ENCODE results near the gene HDAC4. TPM values are rescaled to one million over a fixed set of nuclear protein-coding genes. Genes with fewer than 3 reads are reported as not detected.

HDAC4 gene
- total and polyA plus RNA-seq, 12 donors: 3.7 to 40.0 (median 25.5) TPM

DNA sequence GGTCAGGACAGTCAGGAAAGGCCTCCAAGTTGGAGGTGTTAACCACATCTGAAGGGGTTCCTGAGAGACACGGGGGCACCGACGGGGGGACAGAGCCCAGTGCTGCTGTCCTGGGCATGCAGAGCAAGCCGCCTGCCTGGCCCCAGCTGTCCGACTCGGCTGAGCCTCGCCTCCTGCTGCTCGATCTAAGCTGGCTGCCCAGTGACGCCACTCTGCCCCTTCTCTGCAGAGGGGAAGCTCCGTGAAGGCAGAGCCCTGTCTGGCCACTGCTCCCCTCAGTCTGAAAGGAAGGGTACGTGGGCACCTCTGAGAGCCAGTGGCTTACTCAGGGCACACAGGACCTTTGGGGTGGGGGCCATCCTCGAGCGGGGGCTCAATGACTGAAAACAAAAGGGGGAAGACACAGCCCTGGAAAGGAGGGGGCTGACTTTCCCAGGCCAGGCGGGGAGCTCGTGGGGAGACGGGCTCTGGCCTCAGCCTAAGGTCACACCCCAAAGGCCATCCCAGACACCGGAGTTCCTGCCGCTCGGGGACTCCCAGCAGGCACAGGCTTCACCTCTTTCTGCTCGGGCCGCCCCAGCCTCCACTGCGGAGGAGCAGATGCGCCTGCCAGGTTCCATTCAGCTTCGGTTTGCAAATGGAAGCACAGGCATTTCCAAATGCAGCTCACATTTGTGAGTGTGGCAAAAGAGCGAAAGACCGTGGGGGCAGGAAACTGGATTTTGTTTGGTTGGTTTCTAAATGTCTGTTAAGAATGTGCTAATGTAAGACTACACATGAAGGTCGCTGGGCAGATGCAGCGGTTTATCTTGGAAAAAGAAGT lies 136.9 kb downstream of the HDAC4 start:
- no peak for ATAC-seq
- WGBS, 2 donors: 79 to 80% methylated on average over 28 of the region's 28 CpGs
- Histone ChIP-seq H3K36me3 (no peaks in the 10 kb centered on the region), H3K4me1 (peaks cover 43 to 99% (median 66%) of the 10 kb centered on the region in 9 donors), H3K27ac (peak overlapping the region in 8 of 10 donors; percentile 69 to 96 (median 77)), H3K4me3 (peak overlapping the region in 1 of 10 donors; percentile 9), H3K27me3 (no peaks in the 10 kb centered on the region), H3K9me3 (no peaks in the 10 kb centered on the region)
- TF ChIP-seq, protein P1, sequence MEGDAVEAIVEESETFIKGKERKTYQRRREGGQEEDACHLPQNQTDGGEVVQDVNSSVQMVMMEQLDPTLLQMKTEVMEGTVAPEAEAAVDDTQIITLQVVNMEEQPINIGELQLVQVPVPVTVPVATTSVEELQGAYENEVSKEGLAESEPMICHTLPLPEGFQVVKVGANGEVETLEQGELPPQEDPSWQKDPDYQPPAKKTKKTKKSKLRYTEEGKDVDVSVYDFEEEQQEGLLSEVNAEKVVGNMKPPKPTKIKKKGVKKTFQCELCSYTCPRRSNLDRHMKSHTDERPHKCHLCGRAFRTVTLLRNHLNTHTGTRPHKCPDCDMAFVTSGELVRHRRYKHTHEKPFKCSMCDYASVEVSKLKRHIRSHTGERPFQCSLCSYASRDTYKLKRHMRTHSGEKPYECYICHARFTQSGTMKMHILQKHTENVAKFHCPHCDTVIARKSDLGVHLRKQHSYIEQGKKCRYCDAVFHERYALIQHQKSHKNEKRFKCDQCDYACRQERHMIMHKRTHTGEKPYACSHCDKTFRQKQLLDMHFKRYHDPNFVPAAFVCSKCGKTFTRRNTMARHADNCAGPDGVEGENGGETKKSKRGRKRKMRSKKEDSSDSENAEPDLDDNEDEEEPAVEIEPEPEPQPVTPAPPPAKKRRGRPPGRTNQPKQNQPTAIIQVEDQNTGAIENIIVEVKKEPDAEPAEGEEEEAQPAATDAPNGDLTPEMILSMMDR (IDR thresholded peaks at IDR 0.05): no peak
- no peak for DNase-seq
- intact Hi-C loops (cut with DNase I): no loop called here

DNA sequence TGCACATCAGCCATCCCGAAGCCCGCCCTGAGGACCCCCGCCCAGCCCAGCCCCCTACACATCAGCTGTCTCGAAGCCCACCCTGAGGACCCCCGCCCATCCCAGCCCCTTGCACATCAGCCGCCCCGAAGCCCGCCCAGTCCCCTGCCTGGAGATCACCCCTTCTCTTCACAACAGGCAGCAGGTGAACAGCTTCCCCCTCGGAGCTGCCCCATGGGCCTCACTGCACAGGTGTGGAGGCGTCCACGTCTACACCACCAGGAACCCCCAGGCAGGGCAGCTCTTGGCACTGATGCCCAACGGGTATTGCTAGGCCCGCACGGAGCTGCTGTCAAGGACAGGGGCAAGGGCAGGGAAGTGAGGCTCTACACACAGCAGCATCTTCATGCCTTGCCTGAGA lies 137.6 kb downstream of the HDAC4 start:
- DNase-seq (no peak), ATAC-seq (no peak)
- intact Hi-C loops (cut with DNase I): no loop called here
- TF ChIP-seq, protein P1 (IDR thresholded peaks at IDR 0.05): no peak
- H3K27me3 ChIP-seq: no peaks in the 10 kb centered on the region
- WGBS, 2 donors: 85 to 90% methylated on average over 14 of the region's 14 CpGs
- H3K36me3 ChIP-seq: no peaks in the 10 kb centered on the region
- H3K27ac ChIP-seq: peak overlapping the region in 7 of 10 donors; percentile 69 to 96 (median 77)
- peaks cover 39 to 99% (median 59%) of the 10 kb centered on the region in 9 donors for H3K4me1 ChIP-seq
- no peak overlapping the region for H3K4me3 ChIP-seq
- H3K9me3 ChIP-seq: peaks cover 0 to 3% (median 0%) of the 10 kb centered on the region in 11 donors

DNA sequence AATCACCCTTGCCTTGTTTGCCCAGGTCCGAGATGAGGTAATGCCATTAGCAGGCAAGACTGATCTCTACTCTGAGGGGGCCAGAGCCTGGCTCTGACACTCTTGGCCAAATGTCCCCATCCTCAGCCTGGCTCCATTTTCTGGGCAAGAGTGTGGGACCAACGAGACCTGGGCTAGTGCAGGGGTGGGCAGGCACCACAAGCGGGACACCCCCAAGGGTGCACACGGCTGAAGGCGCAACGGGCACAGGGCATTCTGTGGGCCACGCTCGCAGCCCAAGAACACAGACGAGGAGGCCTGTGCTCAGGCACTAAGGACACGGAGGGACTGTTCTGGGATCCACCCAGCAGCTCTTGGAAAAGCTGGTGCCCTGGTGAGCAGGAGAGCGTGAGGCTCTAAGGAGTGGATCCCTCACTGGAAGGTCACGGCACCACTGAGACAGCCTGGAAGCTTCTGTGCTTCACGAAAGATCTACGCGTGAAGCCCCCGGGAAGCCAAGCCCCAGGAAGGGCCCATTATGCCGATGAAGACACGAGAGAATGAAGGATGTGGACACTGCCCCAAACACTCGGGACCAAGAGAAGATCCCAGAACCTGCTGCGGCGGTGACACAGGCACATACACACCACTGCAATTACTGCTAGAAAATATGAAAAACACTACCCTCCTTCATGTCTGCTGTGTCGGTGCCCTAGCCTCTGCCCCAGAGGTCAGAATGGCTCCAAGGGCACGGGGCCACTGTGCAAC lies 138.2 kb downstream of the HDAC4 start:
- Histone ChIP-seq H3K27me3 (no peaks in the 10 kb centered on the region), H3K36me3 (no peaks in the 10 kb centered on the region), H3K9me3 (peaks cover 0 to 9% (median 0%) of the 10 kb centered on the region in 11 donors), H3K27ac (peak overlapping the region in 3 of 10 donors; percentile 30 to 77 (median 31)), H3K4me3 (no peak overlapping the region), H3K4me1 (peaks cover 35 to 99% (median 53%) of the 10 kb centered on the region in 9 donors)
- ATAC-seq (no peak), DNase-seq (no peak)
- WGBS, 2 donors: 92 to 95% methylated on average over 23 of the region's 23 CpGs
- intact Hi-C loops (cut with DNase I): no loop called here
- TF ChIP-seq, protein P1 (IDR thresholded peaks at IDR 0.05): no peak

DNA sequence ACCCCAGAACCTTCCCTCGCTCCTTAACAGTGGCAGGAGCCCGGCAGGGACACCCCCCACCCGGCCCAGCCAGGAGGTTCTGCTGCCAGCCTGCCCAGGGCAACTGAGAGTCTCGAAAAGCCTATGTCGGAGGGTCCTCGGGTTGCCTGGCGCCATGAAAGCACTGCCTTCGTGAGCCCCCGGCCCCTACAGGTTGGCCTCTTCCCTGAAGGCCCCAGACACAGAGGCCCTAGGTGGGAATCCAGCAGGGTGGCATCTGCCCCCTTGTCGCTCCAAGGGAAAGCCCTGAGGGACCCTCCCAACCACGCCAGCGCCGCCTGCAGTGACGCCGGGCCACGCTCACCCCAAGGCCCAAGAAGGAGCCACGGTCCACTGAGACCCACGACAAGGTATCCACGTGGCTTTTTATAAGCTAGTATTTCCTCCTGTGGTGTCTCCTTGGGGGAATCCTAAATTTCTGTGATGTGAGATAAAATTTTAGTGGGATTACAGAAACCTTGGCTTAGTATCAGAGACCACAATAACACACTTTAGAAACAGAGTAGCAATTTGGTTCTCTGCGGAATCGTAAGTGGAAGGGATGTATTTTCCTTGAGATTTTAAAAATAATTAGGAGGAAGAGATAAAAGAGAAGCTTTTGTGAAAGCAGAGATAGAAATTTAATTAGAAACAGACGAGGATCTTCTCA lies 138.9 kb downstream of the HDAC4 start:
- TF ChIP-seq, protein P1 (IDR thresholded peaks at IDR 0.05): no peak
- peaks cover 0 to 16% (median 0%) of the 10 kb centered on the region in 11 donors for H3K9me3 ChIP-seq
- no peaks in the 10 kb centered on the region for H3K27me3 ChIP-seq
- WGBS, 2 donors: 94 to 95% methylated on average over 22 of the region's 22 CpGs
- H3K4me1 ChIP-seq: peaks cover 30 to 99% (median 52%) of the 10 kb centered on the region in 9 donors
- no peak for DNase-seq
- ATAC-seq: no peak
- no peak overlapping the region for H3K4me3 ChIP-seq
- no peaks in the 10 kb centered on the region for H3K36me3 ChIP-seq
- peak overlapping the region in 2 of 10 donors; percentile 31 to 77 for H3K27ac ChIP-seq
- intact Hi-C loops (cut with DNase I): no loop called here
